ENCODE results near the gene KIF11. TPM values are rescaled to one million over a fixed set of nuclear protein-coding genes. Genes with fewer than 3 reads are reported as not detected.
"Not testable (repeated sequence)": the region's sequence is repeated elsewhere in the genome, so short reads cannot be mapped to it uniquely, and the experiment has no call there.

KIF11 gene
- total RNA-seq (2014; rRNA removed; shearing (Covaris generic)) = 37.5 and 42.6 TPM in 2 replicates

GRCh38 chr10:92592761-92593618, at the start of gene KIF11:
Gene KIF11 (plus strand): TSS chr10:92593130. CDS start chr10:92593376, 246 bp downstream.
- DNase-seq (ENCODE audit: low spot score) = peak; percentile 95

DNA sequence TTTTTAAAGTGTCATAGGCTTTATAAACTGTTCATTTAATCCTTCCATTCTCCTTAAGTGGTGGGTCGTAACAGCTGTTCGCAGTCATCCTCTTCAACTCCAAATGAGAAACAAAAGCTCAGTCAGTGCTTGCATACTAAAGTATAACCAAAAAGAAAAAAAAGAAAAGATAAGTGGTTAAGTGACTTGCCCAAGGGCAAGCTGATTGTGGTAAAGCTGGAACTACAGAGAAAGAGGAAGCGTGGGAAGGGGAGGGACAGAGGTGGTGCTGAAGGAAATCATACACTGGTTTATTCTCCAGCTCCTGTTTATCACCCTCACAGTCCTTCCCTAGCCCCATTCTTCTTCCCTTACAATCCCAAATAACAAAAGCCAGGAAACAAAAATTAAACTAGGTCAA, 48.6 kb upstream of the KIF11 start:
- peak; percentile 44 for DNase-seq (ENCODE audit: low spot score)

- DNase-seq (ENCODE audit: low spot score) = no peak
These were observed 47.4 kb upstream of the KIF11 start for GRCh38 chr10:92545556-92545955.

- no peak for DNase-seq (ENCODE audit: low spot score)
These were observed 45.3 kb upstream of the KIF11 start for GRCh38 chr10:92547676-92548075.

- no peak for DNase-seq (ENCODE audit: low spot score)
These were observed 42.0 kb upstream of the KIF11 start for GRCh38 chr10:92550924-92551323.

GRCh38 chr10:92552310-92552709, 40.6 kb upstream of the KIF11 start:
- no peak for DNase-seq (ENCODE audit: low spot score)

DNA sequence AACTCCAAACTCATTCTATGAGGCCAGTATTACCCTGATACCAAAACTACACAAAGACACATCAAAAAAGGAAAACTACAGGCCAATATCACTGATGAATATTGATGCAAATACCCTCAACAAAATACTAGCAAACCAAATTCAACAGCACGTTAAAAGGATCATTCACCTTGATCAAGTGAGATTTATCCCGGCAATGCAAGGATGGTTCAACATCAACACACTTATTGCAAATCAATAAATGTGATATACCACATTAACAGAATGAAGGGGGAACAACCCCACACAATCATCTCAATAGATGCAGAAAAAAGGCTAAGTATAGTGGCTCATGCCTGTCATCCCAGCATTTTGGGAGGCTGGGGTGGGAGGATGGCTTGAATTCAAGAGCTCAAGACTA, 39.0 kb upstream of the KIF11 start:
- DNase-seq (ENCODE audit: low spot score) = no peak

- DNase-seq (ENCODE audit: low spot score) = no peak
These were observed 33.9 kb upstream of the KIF11 start for GRCh38 chr10:92559046-92559445.

GRCh38 chr10:92562424-92562823, 30.5 kb upstream of the KIF11 start:
- no peak for DNase-seq (ENCODE audit: low spot score)

GRCh38 chr10:92567952-92568600, 24.9 kb upstream of the KIF11 start:
- DNase-seq (ENCODE audit: low spot score) = no peak

- no peak for DNase-seq (ENCODE audit: low spot score)
These were observed 23.9 kb upstream of the KIF11 start for GRCh38 chr10:92569071-92569470.

DNA sequence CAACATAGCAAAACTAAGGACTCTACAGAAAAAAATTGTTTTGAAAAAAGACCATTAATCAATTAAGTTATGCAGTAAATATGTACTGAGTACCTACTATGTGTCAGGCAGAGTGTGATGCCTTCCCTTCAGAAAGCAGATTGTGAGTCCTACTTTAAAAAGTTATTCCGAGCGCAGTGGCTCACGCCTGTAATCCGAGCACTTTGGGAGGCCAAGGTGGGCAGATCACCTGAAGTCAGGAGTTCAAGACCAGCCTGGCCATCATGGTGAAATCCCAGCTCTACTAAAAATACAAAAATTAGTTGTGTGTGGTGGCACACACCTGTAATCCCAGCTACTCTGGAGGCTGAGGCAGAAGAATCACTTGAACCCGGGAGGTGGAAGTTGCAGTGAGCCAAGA, 23.3 kb upstream of the KIF11 start:
- DNase-seq (ENCODE audit: low spot score) = not testable (repeated sequence)

DNA sequence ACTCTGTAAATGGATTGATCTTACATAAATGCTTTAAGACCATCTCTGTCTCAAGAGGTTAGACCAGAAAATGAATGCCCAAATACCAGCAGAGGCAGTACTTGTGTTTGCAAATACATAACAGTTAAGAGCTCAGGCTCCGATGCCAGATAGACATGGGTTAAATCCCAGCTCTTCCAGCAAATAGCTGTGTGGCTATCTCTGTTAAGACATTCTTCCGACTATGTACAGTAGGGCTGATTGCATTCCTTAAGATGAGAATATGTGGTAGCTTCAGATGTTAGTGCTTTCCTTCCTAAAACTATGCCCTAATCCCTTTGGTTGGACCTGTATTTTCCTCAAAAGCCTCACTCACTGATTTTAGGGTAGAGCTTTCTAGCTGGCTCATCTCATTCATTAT, 21.3 kb upstream of the KIF11 start:
- no peak for DNase-seq (ENCODE audit: low spot score)

GRCh38 chr10:92572362-92573090, 20.4 kb upstream of the KIF11 start:
- no peak for DNase-seq (ENCODE audit: low spot score)

DNA sequence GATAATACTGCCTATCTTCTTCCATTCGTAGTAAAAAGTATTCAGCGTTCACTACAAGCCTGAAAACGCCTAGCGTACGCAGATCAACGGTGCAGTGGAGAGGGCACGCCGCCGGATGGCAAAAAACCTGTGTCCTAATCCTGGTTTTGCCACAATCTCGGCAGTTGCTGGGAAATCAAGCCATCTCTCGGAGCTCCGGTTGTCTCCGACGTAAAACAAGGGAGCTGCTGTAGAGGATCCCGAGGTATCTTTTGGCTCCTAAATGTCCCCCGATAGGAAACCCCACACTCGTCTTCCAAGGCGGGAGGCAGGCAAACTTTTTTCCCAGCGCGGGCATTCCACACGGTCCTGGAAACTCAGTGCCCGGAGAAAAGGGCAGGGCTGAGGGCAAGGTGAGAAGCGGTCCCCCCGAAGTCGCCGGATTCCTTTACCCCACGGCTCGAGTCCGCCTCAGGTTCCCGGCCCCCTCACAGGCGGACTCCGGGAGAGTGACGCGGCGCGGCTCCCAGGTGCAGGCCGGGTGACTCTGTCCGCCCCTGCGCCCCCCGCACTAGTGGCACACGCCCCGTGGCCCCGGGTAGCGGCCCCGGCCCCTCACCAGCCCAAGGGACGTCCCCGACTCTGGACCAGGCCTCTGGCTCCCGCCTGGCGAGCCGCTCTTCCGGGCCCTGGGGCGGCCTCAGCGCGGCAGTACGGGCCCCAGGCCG, 19.7 kb upstream of the KIF11 start:
- peak; percentile 35 for DNase-seq (ENCODE audit: low spot score)

DNA sequence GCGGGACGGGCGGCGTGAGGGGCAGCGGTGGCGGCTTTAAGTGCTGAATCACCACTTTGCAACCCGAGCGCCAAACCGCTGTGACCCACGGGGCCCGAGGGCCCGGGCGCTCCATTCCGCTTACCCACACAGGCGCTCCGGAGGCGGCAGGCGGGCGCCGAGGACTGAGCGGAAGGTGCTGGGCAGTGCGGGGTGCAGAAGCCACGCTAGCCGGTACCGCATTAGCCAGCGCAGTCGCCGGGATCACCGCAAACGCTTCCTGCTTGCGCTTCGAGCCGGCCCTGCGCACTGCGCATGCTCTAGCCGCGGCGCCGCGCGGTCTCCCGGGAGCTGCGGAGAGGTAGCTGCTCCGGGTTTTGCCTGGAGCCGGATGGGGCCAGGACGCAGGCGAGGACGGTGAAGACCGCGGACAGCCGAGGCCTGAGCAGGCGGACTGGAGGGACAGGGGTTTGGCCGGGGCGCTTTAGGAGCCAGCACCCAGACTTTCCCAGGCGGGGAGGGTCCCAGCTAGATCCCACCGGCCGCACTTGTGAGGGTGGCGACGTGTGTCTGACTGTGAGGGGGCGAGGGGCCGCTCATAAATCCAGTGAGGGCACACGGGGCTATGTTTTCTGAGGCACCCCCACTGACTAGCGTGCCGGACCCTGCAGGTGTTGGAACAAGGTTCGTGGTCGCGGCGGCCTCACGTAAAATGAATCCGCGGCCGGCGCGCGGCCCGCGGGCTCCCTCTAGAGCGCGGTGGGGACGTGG, 19.0 kb upstream of the KIF11 start, which contains the start of gene IDE:
TSS of gene IDE (minus strand) at position 296 of the 750 bp plus-strand sequence. CDS start at position 222, 74 bp downstream.
- peak; percentile 79 for DNase-seq (ENCODE audit: low spot score)

GRCh38 chr10:92574548-92575261, 18.2 kb upstream of the KIF11 start:
- DNase-seq (ENCODE audit: low spot score) = no peak

- no peak for DNase-seq (ENCODE audit: low spot score)
These were observed 17.0 kb upstream of the KIF11 start for GRCh38 chr10:92575961-92576360.

DNA sequence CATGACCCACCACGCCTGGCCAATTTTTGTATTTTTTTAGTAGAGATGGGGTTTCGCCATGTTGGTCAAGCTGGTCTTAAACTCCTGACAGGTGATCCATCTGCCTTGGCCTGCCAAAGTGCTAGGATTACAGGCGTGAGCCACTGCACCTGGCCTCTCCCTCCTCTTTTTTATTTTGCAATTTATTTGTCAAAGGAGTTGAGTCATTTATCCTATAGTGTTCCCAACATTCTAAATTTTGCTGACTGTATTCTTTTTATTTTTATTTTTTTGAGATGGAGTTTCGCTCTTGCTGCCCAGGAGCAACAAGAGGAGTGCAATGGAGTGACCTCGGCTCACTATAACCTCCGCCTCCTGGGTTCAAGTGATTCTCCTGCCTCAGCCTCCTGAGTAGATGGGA, 10.6 kb upstream of the KIF11 start:
- DNase-seq (ENCODE audit: low spot score) = not testable (repeated sequence)
